ENCODE results near the gene LIPA. TPM values are rescaled to one million over a fixed set of nuclear protein-coding genes. Genes with fewer than 3 reads are reported as not detected.

LIPA gene
- total RNA-seq, 1 experiment from 2014 or later, result 10.2 TPM

GRCh38 chr10:89165923-89166322, 85.7 kb downstream of the LIPA start:
- no peak for DNase-seq (ENCODE audit: low spot score)

GRCh38 chr10:89164920-89165319, 86.7 kb downstream of the LIPA start:
- no peak for DNase-seq (ENCODE audit: low spot score)

GRCh38 chr10:89164080-89164479, 87.5 kb downstream of the LIPA start:
- no peak for DNase-seq (ENCODE audit: low spot score)

Other genes starting within 250 kb of the LIPA start
- gene CH25H, start 44.5 kb downstream of the LIPA start, total RNA-seq (2014; rRNA removed; shearing (Covaris generic)), result not detected in 2 replicates
- 1.7 and 4.0 TPM in 2 replicates for gene IFIT2, start 50.3 kb upstream of the LIPA start, total RNA-seq (2014; rRNA removed; shearing (Covaris generic))
- 6.1 and 6.9 TPM in 2 replicates for gene IFIT3, start 76.2 kb upstream of the LIPA start, total RNA-seq (2014; rRNA removed; shearing (Covaris generic))
- not detected in 2 replicates for gene IFIT1B, start 126.3 kb upstream of the LIPA start, total RNA-seq (2014; rRNA removed; shearing (Covaris generic))
- 5.3 and 8.3 TPM in 2 replicates for gene IFIT1, start 140.8 kb upstream of the LIPA start, total RNA-seq (2014; rRNA removed; shearing (Covaris generic))
- 3.3 and 6.0 TPM in 2 replicates for gene IFIT5, start 162.8 kb upstream of the LIPA start, total RNA-seq (2014; rRNA removed; shearing (Covaris generic))